Measurements from ENCODE around the gene CCDC40.
"Not testable (repeated sequence)": the region's sequence is repeated elsewhere in the genome, so short reads cannot be mapped to it uniquely, and the experiment has no call there.

CCDC40 gene

DNA sequence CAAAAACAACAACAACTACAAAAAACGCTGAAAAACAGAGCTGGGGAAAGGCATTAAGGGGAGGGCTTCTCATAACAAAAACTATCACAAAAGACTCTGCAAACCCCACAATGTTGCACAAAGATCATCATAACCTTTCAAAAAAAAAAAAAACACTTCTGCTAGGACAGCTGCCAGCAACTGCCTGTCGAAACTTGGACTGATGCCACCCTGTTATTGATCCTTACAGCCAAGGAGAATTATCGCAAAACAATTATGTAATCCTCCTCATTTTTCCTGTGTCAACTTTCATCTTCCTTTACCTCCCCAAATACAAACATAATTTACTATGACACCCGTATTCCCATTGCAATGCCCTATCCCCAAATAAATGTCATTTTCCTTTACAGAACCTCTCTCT is 9.3 kb downstream of the CCDC40 start:
- no peak for DNase-seq (ENCODE audit: low spot score)

DNA sequence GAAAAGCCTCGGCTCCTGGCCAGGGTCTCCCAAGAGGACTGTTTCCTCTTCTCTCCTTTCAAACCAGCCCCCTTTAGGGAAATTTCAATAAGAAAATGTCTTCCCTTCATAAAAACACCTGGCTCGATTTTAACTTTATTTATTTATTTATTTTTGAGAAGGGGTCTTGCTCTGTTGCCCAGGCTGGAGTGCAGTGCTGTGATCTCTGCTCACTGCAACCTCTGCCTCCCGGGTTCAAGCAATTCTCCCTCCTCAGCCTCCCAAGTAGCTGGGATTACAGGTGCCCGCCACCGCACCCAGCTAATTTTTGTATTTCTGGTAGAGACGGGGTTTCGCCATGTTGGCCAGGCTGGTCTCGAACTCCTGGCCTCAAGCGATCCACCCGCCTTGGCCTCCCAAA is 10.3 kb downstream of the CCDC40 start:
- not testable (repeated sequence) for DNase-seq (ENCODE audit: low spot score)

DNA sequence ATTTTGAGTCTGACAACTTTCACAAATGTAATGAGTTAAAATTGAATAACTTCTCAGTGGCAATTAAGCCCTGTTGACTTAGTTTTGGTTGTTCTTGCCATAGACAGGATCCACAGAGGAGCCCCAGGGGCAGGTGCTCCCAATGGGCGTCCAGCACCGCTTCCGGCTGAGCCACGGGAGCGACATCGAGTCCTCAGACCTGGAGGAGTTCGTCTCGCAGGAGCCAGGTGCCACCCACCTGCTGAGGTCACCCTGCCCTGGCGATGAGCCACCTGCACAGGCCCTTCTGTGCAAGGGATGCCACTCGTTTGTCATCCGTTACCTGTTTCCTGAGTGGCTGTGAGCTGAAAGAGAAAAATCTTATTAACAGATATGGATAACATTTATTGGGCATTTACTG is 10.7 kb downstream of the CCDC40 start:
- DNase-seq (ENCODE audit: low spot score): no peak

- no peak for DNase-seq (ENCODE audit: low spot score)
These were observed 13.5 kb downstream of the CCDC40 start for GRCh38 chr17:80049986-80050385.

DNA sequence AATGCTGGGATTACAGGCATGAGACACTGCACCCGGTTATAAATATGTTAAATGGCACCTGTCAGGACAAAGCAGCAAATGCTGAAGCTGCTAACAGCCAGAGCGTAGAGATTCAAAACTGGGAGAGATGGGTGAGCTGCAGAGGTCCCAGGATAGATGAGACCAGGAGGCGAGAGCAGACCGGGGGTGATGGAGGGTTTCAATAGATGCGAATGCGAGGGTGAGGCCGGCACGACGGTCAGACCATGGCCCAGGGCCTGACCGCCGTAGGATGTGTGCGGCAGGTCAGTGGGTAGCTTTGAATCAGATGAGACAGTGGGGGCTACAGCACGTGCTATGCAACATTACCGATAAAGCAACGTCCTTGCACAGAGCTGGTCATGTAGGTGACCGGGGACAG is 14.3 kb downstream of the CCDC40 start:
- no peak for DNase-seq (ENCODE audit: low spot score)

GRCh38 chr17:80051681-80052080 is 15.2 kb downstream of the CCDC40 start:
- DNase-seq (ENCODE audit: low spot score): no peak

- no peak for DNase-seq (ENCODE audit: low spot score)
These were observed 16.7 kb downstream of the CCDC40 start for GRCh38 chr17:80053102-80053501.

DNA sequence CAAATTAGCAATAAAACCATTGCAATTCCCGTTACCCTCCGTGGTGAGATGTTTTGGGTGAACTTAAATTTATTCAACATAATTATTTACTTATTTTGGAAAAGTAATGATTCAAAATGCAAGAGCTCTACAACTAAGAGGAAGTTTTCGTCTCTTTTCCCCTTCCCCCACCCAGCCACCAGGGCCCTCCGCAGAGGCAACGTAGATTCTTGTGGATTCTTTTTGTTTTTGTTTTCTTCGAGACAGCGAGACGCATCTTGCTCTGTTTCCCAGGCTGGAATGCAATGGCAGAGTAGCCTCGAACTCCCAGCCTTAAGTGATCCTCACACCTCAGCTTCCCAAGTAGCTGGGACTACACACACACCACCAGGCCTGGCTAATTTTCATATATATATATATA is 19.2 kb downstream of the CCDC40 start:
- DNase-seq (ENCODE audit: low spot score): no peak

- DNase-seq (ENCODE audit: low spot score): no peak
These were observed 22.0 kb downstream of the CCDC40 start for GRCh38 chr17:80058311-80058955.

DNA sequence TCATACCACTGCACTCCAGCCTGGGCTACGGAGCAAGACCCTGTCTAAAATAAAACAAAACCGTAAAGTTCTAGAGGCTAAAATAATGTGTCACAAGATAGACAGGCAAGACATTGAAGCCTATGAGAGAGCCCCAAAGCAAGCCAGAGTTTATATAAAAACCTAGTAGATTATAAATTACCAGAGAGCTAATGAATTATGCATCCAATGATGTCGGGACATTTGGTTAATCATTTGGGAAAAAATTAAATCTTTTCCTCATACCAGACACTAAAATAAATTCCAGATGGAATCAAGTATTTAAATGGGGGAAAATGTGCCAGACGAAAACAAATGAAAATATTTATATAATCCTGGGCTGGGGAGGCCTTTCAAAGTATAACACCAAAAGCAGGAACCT is 24.2 kb downstream of the CCDC40 start:
- no peak for DNase-seq (ENCODE audit: low spot score)

DNA sequence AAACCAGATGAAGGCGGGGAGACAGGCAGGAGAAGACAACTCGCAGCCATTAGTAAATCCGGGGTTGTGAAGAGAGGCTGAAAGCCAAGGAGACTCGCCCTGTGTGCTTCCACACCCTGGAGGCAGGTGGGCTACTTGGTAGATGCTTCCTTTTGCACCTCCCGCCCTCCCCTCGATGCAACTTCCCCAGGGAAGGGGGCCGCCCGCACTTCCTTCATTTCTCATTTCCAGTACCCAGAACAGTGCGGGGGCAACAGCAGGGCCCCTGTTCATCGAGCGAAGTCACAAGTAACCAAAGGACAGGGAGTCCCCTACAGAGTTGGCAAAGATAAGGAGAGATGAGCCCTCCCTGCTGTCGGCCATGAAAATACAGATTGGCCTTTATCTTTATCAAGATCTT is 25.0 kb downstream of the CCDC40 start:
- no peak for DNase-seq (ENCODE audit: low spot score)

DNA sequence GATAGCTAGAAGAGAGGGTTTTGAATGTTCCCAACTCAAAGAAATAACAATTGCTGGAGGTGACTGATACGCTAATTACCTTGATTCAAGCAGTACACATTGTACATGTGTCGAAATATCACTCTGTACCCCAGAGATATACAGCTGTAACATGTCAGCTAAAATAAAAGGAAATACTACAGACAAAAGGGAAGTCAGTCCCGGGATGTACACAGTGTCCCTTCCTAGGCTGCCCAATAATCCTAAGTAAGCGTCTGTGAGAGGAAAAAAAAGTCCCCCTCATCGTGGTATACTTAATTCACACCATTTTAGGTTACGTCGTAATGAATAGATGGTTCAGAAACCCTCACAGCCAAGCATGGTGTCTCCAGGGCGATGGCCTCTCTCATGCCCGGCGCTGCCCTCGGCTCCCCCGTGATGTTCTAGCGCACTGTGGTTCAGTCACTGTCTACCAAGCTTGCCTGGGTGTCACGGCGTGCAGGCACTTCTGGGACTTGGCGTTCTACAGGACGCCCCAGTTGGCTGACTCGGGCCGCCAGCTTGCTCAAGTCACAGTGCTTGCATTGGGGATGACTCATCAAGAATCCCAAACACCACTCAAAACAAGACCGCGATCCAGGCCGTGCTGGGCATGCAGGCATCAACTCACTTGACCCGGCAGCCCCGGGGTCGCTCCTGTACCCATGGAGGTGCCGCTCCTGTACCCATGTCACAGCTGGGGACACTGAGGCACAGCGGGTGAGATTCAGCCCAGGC is 27.6 kb downstream of the CCDC40 start:
- DNase-seq (ENCODE audit: low spot score): no peak

- DNase-seq (ENCODE audit: low spot score): no peak
These were observed 28.3 kb downstream of the CCDC40 start for GRCh38 chr17:80064696-80065095.

DNA sequence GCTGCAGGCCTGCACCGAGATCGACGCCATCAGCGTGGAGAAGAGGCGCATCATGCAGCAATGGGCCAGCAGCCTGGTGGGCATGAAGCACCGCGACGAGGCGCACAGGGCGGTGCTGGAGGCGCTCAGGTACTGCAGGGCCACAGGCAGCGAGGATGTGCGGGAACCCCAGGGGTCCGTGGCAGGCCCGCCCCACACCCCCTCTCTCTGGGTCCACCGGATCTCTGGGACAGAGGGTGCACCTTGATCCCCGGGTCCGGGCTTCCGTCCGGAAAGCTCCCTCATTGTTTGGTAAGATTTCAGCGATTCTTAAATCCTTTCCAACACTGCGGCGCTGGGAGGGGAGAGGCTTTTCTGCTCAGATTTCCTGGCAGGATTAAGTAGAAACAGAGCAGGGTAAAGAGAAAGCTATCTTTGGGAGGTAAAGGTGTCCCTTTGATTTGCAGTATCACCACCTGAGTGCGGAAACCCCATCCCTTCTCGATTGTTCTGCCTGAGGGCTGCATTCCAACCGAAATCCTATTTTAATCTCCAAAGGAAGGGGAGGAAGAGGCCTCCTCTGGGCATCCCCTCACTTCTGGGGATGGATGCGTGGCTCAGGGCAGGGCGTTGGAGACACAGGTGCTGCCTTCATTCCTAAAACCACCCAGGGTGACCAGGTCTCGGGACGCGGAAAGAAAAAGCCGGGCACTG is 29.2 kb downstream of the CCDC40 start:
- DNase-seq (ENCODE audit: low spot score): no peak

DNA sequence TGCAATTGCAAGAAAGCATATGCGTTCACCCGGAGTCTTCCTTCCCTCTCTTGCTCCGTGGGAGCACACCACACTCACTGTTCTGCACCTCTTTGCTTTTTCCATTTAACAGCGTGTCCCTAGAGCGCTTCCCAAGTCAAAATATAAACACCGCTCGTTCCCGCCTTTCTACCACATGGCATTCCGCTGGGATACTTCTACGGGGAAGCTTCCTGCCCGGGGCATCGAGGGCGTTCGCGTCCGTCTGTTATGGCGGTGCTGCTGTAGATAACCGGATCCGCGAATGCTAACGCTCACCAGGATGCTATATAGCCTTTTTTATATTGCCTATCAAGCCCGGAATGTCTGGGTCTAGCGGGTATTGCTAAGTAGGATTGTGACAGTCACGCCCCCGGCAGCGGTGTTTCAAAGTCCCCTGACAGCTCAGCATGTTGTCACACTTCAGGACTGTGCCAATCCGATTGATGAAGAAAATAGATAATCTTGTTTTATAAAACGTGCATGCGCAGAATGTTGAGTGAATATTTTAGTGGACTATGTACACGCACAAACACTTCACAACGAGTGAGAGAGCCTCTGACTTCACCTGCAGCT is 31.0 kb downstream of the CCDC40 start:
- DNase-seq (ENCODE audit: low spot score): no peak

DNA sequence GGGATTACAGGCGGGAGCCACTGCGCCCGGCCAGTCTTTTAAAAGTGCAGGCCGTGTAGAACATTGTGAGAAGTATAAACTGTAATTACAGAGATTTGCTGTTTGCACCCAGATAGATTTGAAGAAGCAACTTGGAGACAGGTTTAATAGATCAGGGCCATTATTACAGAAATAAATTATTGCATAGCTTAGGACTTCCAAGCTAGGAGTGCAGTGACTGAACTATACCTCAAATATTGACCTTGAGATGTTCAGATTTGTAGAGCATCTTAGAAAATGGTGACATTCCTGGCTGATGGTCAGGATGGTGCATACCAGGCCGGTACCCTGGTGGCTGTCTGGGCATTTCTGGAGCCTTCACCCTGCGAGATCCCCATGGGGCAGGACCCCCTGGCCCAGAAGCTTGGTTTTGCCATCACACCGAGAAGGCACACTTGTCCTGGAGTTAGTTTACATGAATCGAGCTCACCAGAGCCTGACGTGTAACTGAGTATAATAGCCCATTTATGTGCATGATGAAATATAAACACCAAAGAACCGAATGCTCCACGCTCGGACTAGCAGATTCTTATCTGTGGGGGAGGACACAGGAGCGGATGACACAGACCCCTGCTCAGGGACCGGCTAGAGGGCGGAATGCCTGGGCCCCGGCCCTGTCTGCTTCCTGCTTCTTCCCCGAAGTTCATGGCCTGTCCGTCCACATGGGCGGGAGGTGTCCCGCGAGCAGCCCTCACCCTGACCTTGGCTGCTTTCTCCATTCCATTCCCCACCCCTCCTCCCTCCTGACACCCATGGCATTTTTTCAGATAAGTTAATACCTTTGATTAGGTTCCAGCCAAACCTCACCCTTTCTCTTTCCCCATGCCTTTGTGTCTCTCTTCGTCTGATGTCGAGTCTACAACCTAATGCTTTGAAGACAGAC is 32.1 kb downstream of the CCDC40 start:
- peak; percentile 50 for DNase-seq (ENCODE audit: low spot score)

- no peak for DNase-seq (ENCODE audit: low spot score)
These were observed 34.1 kb downstream of the CCDC40 start for GRCh38 chr17:80070375-80071115.

GRCh38 chr17:80071116-80071841 is 34.8 kb downstream of the CCDC40 start:
- DNase-seq (ENCODE audit: low spot score): no peak

DNA sequence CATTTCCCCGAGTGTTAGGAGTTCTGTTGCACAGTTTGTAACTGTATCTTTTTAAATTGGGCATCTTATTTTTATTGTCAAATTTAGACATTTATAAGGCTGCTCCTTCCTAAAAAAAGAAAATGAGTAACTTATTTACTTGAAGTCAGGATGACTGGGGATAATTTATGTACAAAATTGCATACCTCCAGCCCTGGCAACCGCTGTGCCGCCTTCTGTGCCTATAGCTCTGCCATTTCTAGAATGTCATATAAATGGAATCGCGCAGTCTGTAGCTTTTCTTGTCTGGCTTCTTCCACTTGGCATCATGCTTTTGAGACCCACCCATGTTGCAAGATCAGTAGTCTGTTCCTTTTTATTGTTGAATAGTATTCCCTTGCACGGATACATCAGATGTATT is 36.0 kb downstream of the CCDC40 start:
- DNase-seq (ENCODE audit: low spot score): no peak

GRCh38 chr17:80080081-80080480 is 43.6 kb downstream of the CCDC40 start:
- DNase-seq (ENCODE audit: low spot score): no peak
